GM19099 (cell line): Measurements from ENCODE around the gene MSL1.

Experiments used
- POLR2A ChIP-seq: IDR thresholded peaks from 3 replicates; pipeline ENCODE4 v1.6.1; 2011; ENCODE audit warnings: low read depth; ENCODE audit not compliant: insufficient read length; ENCODE audit errors: extremely low read depth

MSL1 gene

GRCh38 chr17:40097931-40098845 is 23.6 kb upstream of the MSL1 start:
- TF ChIP-seq POLR2A: no peak

GRCh38 chr17:40098846-40099618 is 22.7 kb upstream of the MSL1 start:
- TF ChIP-seq POLR2A: no peak

DNA sequence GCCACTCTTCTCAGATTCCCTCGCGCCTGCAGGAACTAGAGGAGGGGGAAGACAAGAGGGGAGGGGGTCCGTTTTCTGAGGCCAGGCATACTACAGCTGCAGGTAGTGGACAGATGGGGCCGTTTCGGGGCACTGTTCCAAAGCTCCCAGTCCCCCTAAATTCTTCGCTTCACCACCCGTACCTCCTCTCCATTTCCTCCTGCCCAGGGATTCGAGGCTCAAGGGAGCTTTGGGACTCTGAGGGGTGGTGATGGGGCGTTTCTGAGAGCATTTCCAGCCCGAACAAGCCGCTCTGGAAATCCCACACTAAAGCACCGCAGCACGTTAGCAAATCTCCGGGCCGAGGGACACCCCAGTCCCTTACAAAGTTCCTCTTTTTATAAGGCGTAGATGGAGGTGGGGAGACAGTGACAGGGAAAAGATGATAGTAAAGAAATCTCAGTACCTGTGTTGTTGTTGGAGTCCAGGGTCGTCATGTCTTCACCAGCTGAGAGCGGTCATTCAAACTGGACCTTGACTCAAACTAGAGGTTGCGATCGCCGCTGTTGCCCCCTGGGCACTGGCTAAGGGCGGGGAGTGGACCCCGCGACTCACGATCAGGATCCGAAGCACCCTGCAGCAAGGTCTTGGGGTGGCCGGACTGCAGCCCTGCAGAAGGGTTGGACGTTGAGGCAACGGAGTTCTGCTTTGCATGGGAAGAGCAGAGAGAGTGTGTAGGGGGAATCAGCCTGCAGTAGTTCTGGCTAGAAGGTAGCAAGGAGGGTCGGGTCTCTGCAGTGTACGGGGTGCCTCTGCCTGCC is 22.0 kb upstream of the MSL1 start:
- TF ChIP-seq POLR2A: no peak

DNA sequence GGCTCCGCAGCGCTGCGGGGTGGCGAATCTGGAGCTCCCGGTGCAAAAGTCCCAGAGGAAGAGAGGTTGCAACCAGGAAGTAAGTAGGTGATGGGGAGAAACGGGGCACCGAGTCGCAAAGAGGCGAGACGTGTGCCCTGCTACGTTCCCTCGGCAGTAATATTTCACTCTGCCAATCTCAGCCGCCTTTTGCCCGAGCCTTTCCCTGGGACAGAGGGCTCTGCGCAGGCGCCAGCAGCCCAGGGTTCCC is 21.4 kb upstream of the MSL1 start, which contains the start of gene NR1D1:
TSS of gene NR1D1 (minus strand) at position 171 of the 250 bp plus-strand sequence. CDS start 495 bp downstream, outside the sequence.
- TF ChIP-seq POLR2A: no peak

DNA sequence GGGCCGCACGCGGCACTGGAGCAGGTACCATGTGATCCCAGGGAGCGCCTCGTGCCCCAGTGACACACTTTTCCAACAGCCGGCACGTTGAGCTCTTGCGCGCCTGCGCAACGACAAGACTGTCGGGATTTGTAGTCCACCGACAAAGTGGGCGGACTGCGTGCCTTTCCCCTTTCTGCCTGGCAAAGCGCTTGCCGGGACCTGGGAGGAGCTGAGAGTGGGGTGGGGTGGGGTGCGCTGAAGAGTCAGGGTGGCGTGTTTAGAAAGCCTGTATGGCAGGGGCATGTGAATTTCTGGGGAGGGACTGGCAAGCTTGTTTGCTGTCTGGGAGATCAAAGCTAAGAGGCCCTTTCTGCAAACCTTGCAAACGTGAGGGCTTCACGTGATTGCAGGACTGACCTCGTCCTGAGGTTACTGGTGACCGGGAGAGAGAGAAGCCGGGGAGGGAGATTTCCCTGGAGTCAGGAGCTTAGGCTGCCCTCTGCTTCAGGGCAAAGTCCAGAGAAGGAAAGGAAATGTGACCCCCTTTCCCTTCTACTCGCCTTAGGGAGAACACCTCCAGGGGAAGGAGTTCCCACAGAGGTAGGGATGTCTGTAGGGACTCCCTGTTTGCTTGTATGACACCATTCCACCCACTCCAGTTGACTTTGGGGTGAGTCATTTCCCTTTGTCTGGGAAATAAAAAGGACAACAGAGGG is 21.0 kb upstream of the MSL1 start:
- TF ChIP-seq POLR2A: peak; percentile 55

GRCh38 chr17:40101367-40102210 is 20.2 kb upstream of the MSL1 start:
- no peak for TF ChIP-seq POLR2A

GRCh38 chr17:40103071-40103661 is 18.6 kb upstream of the MSL1 start:
- TF ChIP-seq POLR2A: no peak

- TF ChIP-seq POLR2A: no peak
Observed at GRCh38 chr17:40103688-40104087, 18.1 kb upstream of the MSL1 start.

GRCh38 chr17:40104594-40105486 is 16.9 kb upstream of the MSL1 start:
- no peak for TF ChIP-seq POLR2A

- no peak for TF ChIP-seq POLR2A
Observed at GRCh38 chr17:40105861-40106759, 15.7 kb upstream of the MSL1 start.

DNA sequence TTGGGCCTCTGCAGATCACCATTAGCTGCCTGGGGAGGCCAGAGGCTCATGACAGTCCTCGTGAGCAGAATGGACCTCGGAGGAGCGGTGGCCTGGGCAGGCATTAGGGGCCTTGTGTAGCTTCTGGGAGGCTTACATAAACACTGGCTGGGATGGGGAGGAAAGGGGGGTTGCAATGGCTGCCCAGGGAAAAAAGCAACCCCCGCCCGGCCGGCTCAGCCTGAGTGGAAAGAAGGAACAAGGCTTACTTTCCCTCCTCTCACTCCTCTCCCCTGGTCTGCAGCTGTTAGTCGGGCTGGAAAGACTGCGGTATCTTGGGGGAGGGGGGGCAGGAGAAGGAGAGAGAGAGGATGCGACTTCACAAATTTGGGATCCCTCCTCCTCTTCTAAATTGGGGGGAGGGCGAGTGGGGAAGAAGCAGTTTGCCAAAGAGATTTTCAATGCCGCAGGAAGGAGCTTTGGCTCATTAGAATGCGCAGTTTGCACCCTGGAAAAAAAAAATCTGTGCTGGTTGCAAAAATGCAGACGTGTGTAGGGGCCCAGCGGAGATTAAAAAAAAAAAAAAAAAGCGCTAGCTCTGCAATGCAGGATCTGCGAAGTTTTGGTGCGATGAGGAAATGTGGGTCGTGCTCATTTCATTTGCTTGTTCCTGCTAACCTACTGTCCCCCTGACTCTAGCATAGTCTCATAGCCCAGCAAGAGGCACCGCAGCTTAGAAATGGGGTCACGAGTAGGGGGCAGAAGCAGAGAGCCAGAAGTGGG is 14.8 kb upstream of the MSL1 start:
- TF ChIP-seq POLR2A: no peak
